Common myeloid progenitor, CD34-positive (primary cell): ENCODE data around the gene DGKB. TPM values are rescaled to one million over a fixed set of nuclear protein-coding genes. Genes with fewer than 3 reads are reported as not detected.

Source experiments
- CTCF ChIA-PET: fragments of 350-600 bp; sonication (Branson Sonifier 250); formaldehyde crosslinking; loops from one replicate; lab custom pipeline; 2021; ENCODE audit warnings: antibody characterized with exemption; lab: Charles Lee
- POLR2A ChIA-PET: fragments of 350-600 bp; sonication (Branson Sonifier 250); formaldehyde crosslinking; loops from one replicate; lab custom pipeline; 2021; ENCODE audit warnings: antibody characterized with exemption; lab: Charles Lee
- DNase-seq, 3 donors: peaks; one replicate each; pipeline versions ENCODE4 v3.0.0 to v3.0.0-alpha.2; 2013
- H3K27ac ChIP-seq, 2 experiments: 1 replicate in 1 of 2; 2 replicates in 1 of 2; pipeline ENCODE4 v1.7.0; 2013; ENCODE audit warnings: inconsistent platforms in 2 of 2, low read length in 2 of 2, mild to moderate bottlenecking in 2 of 2, low read depth in 1 of 2, moderate library complexity in 1 of 2; ENCODE audit not compliant: severe bottlenecking in 2 of 2, insufficient read depth in 1 of 2, poor library complexity in 1 of 2
- H3K27me3 ChIP-seq, 5 experiments: replicated peaks in 2 of 5; 1 replicate in 3 of 5; 2 replicates in 2 of 5; pipeline versions ENCODE4 v1.6.1 to v1.7.0; 2013; ENCODE audit warnings: low read length in 4 of 5, mild to moderate bottlenecking in 2 of 5, moderate library complexity in 2 of 5, inconsistent platforms in 1 of 5; ENCODE audit not compliant: insufficient read depth in 5 of 5, control insufficient read depth in 4 of 5
- H3K36me3 ChIP-seq, 4 experiments: 1 replicate in 2 of 4; 2 replicates in 2 of 4; pipeline versions ENCODE4 v1.6.1 to v1.7.0; 2013; ENCODE audit warnings: low read length in 3 of 4, control low read depth in 1 of 4, mild to moderate bottlenecking in 1 of 4; ENCODE audit not compliant: control insufficient read depth in 4 of 4, insufficient read depth in 4 of 4
- H3K4me1 ChIP-seq, 4 experiments: 1 replicate in 3 of 4; 2 replicates in 1 of 4; pipeline versions ENCODE4 v1.6.1 to v1.7.1; 2013; ENCODE audit warnings: low read length in 3 of 4, mild to moderate bottlenecking in 3 of 4, control low read depth in 1 of 4, inconsistent platforms in 1 of 4, moderate library complexity in 1 of 4; ENCODE audit not compliant: control insufficient read depth in 4 of 4, insufficient read depth in 4 of 4; ENCODE audit errors: control extremely low read depth in 1 of 4
- H3K4me3 ChIP-seq, 7 experiments: 1 replicate in 4 of 7; 2 replicates in 3 of 7; pipeline versions ENCODE4 v1.5.1 to v1.7.0; 2013; ENCODE audit warnings: mild to moderate bottlenecking in 7 of 7, low read length in 6 of 7, moderate library complexity in 6 of 7, inconsistent platforms in 2 of 7, low read depth in 2 of 7, control low read depth in 1 of 7; ENCODE audit not compliant: insufficient read depth in 4 of 7, control insufficient read depth in 1 of 7; ENCODE audit errors: extremely low read depth in 1 of 7
- H3K9me3 ChIP-seq, 5 experiments: 1 replicate in 4 of 5; 2 replicates in 1 of 5; pipeline versions ENCODE4 v1.6.1 to v1.7.1; 2013; ENCODE audit warnings: low read length in 4 of 5, mild to moderate bottlenecking in 2 of 5, inconsistent platforms in 1 of 5, low read depth in 1 of 5, moderate library complexity in 1 of 5; ENCODE audit not compliant: control insufficient read depth in 4 of 5, insufficient read depth in 2 of 5; ENCODE audit errors: control extremely low read depth in 1 of 5
- WGBS: methylation state at CpG from one replicate; pipeline ENCODE4 v1.1.5; 2013; ENCODE audit not compliant: insufficient coverage; 5-methylcytosine and 5-hydroxymethylcytosine counted together
- polyA plus RNA-seq: library from polyadenylated mRNA; unstranded; fragments of 120-200 nt; gene quantifications from one replicate; pipeline ENCODE4 v1.2.1, GENCODE V29; 2013

Gene DGKB
- not detected for polyA plus RNA-seq

DNA sequence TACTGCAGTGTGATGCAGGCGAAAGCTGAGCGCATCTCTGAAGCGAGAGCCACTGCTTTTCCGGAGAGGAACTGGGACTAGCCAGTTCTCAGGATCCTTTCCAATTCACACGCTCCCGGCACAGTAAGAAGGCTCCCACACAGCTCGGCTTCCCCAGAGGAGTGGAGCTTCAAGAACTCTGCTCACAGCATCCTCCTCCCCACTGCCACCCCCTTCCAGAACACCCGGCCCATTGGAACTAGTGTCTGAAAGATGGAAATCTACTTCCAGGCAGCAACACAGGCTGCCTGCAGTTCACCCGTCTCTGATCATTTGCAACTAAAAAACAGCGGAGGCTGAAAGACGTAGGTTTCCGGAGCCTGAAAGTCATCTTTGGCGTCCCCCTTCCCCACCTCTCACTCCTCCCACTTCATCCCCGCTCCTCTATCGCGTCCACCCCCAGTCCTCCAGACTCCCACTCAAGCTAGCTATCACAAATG lies at the start of gene DGKB:
Gene DGKB (minus strand): TSS at position 163 of the 479 bp plus-strand sequence.
- no peak within 1 kb of the TSS for H3K4me3 ChIP-seq

DNA sequence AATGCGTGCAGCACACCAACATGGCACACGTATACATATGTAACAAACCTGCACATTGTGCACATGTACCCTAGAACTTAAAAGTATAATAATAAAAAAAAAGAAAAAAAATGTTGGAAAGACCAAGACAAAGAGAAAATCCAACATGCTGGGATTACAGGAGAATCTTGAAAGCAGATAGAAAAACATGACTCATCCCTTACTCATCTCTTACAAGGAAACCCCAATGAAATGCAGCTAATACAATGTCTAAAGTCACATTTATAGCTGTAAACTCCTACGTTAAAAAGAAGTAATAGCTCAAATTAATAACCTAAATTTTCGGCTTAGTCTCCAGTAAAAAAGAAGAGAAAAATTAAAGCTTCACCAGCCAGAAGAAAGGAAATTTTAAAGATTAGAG lies 47.5 kb upstream of the DGKB start:
- H3K36me3 ChIP-seq = no peaks in the 10 kb centered on the region
- no peak overlapping the region for H3K4me3 ChIP-seq
- no peaks in the 10 kb centered on the region for H3K4me1 ChIP-seq
- no CpG with 5 or more reads among the region's 4 CpGs for WGBS
- no peak overlapping the region for H3K27ac ChIP-seq
- H3K9me3 ChIP-seq = no peaks in the 10 kb centered on the region
- POLR2A ChIA-PET = no interaction called here
- H3K27me3 ChIP-seq = no peaks in the 10 kb centered on the region
- no peak for DNase-seq
- CTCF ChIA-PET = no interaction called here

More for the DNA sequence above, at the start of gene DGKB:
- Histone ChIP-seq H3K9me3 (no peaks in the 10 kb centered on the region), H3K27ac (no peak within 1 kb of the TSS), H3K4me1 (no peaks in the 10 kb centered on the region), H3K36me3 (no peaks in the 10 kb centered on the region), H3K27me3 (peaks cover 7 to 18% (median 10%) of the 10 kb centered on the region in 5 experiments)
- CTCF ChIA-PET = no interaction called here
- DNase-seq = no peak
- 2% methylated on average over 10 of the region's 16 CpGs for WGBS
- POLR2A ChIA-PET = no interaction called here

DNA sequence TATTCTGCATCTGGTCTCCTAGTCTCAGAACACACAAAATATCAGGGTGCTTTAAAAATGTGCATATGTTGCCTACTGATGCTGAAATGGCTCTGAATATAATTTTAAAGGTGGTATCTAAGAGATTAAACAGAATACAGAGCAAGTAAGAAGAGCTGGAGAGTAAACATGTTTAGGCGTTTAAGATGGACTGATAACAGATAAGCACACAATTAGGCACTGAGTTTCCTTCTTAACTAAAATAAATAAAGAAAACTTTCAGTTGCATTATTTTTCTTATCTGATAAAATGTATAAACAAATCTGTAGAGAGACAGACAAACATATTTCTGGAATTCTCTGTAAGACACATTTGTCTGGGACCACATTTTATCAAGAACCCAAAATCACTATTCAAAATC lies 35.6 kb upstream of the DGKB start:
- DNase-seq = no peak
- no peaks in the 10 kb centered on the region for H3K9me3 ChIP-seq
- no CpG with 5 or more reads among the region's 1 CpG for WGBS
- ChIA-PET CTCF (no interaction called here), POLR2A (no interaction called here)
- H3K27ac ChIP-seq = no peak overlapping the region
- H3K4me1 ChIP-seq = no peaks in the 10 kb centered on the region
- H3K27me3 ChIP-seq = no peaks in the 10 kb centered on the region
- no peaks in the 10 kb centered on the region for H3K36me3 ChIP-seq
- no peak overlapping the region for H3K4me3 ChIP-seq

DNA sequence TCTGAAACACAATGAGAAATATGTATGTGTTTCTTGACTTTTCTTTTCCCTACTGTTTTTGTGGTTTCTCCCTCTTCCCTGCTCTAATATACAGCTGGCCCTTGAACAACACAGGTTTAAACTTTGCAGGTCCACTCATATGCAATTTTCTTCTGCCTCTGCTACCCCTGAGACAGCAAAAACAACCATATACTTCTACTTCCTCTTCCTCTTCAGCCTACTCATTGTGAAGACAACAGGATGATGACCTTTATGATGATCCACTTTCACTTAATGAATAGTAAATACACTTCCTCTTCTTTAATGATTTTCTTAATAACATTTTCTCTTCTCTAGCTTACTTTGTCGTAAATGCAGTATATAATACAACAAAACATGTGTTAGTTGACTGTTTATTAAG lies 35.0 kb upstream of the DGKB start:
- POLR2A ChIA-PET = no interaction called here

DNA sequence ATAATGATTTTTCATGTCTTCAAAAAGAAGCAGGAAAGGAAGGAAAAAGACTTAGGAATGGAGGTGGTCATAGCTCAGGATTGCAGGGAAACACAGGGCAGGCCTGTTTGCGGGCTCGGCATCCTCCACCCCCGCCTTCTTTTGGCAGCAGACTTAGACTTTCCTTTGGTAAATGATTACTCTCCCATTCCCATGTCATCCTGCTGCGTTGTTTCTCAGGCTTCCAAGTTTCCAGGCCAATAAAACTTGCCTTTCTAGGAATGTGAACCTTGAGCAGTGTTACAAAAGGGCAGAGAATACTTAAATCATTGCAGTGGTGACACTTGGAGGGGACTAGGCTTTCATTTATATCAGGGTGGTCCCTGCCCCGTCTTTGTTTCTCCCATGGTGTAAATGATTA lies 34.0 kb upstream of the DGKB start:
- Histone ChIP-seq H3K27me3 (no peaks in the 10 kb centered on the region), H3K4me3 (no peak overlapping the region), H3K4me1 (no peaks in the 10 kb centered on the region), H3K9me3 (no peaks in the 10 kb centered on the region), H3K27ac (no peak overlapping the region), H3K36me3 (no peaks in the 10 kb centered on the region)
- CTCF ChIA-PET = no interaction called here
- no peak for DNase-seq
- POLR2A ChIA-PET = interaction anchor here (0.6 kb wide), 1 partner anchor 569 kb away, joined by 3 read pairs; no protein-coding TSS in a partner anchor
- 78% methylated on average over 4 of the region's 5 CpGs for WGBS

More for the DNA sequence above, 35.0 kb upstream of the DGKB start:
- no peaks in the 10 kb centered on the region for H3K27me3 ChIP-seq
- H3K4me1 ChIP-seq = no peaks in the 10 kb centered on the region
- no peaks in the 10 kb centered on the region for H3K9me3 ChIP-seq
- H3K36me3 ChIP-seq = no peaks in the 10 kb centered on the region
- WGBS = no CpG with 5 or more reads among the region's 1 CpG
- DNase-seq = no peak
- H3K4me3 ChIP-seq = no peak overlapping the region
- no peak overlapping the region for H3K27ac ChIP-seq
- CTCF ChIA-PET = no interaction called here

DNA sequence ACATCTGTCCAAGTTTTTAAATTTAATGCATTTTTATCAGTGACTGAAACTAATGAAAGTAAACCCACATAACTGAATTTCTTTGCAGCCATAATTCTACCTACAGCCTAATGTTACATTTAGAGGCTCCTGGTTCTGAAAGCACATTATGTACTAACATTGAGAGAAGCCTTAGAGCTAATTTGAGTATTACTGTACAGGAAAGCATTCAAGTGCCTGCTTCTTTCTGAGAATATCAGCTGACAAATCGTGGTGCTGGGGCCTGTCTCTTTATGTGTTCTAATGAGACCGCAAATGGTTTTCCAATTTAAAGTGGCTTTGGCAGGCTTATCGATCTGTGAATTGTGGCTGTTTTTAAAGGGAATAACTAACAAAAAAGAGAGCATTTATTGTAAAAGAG lies 32.3 kb upstream of the DGKB start:
- DNase-seq = no peak
- no peak overlapping the region for H3K4me3 ChIP-seq
- no peaks in the 10 kb centered on the region for H3K27me3 ChIP-seq
- no peaks in the 10 kb centered on the region for H3K4me1 ChIP-seq
- H3K36me3 ChIP-seq = no peaks in the 10 kb centered on the region
- 100% methylated on average over 1 of the region's 3 CpGs for WGBS
- CTCF ChIA-PET = no interaction called here
- POLR2A ChIA-PET = no interaction called here
- H3K9me3 ChIP-seq = no peaks in the 10 kb centered on the region
- no peak overlapping the region for H3K27ac ChIP-seq

DNA sequence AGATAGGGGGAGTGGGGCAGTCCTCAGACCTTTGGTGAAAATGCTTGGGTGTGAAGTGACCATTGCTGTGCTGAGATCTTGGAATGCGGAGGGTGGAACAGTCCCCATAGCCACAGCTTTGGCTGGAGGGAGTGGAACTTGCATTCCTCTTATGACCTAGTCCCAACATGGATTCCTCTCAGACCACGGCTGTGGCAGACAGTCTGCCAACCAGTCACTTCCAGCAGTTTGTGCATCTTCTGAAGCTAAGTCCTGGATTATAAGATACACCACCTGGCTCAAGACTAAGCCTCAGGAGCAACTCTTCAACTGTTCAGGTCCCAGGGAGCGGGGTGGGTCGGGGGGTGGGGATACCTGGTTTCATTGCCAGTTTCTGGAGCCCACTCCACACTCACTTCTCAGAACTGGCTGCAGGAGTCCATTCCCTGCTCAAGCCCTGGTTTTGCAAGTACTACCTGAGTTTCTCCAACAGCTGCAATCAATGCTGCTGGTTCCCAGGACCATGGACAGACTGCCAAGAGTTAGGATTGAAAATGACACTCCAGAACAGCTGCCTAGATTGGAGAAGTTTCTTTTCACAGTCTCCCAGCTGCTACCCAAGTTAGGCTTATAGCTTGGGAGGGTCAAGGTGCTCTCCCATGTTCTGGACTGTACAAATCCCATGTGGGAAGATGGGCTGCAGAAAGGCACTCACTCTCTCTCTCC lies 29.1 kb upstream of the DGKB start:
- ChIA-PET POLR2A (no interaction called here), CTCF (no interaction called here)
- Histone ChIP-seq H3K27ac (no peak overlapping the region), H3K9me3 (no peaks in the 10 kb centered on the region), H3K27me3 (no peaks in the 10 kb centered on the region), H3K4me1 (no peaks in the 10 kb centered on the region), H3K4me3 (no peak overlapping the region), H3K36me3 (no peaks in the 10 kb centered on the region)
- 97% methylated on average over 4 of the region's 4 CpGs for WGBS
- DNase-seq = no peak
